H1 (cell line): ENCODE measurements around the gene KIF1C. TPM values are rescaled to one million over a fixed set of nuclear protein-coding genes. Genes with fewer than 3 reads are reported as not detected.

Experiments used
- BCL11A ChIP-seq, 2 experiments: IDR thresholded peaks; one replicate each; pipeline ENCODE4 v1.6.1; 2011; ENCODE audit warnings: low read depth in 2 of 2, low read length in 2 of 2, mild to moderate bottlenecking in 2 of 2
- CEBPB ChIP-seq: IDR thresholded peaks from 2 replicates; pipeline ENCODE4 v1.6.1; 2012; ENCODE audit warnings: low read depth, low read length
- CREB1 ChIP-seq: IDR thresholded peaks from 2 replicates; pipeline ENCODE4 v1.6.1; 2012; ENCODE audit warnings: inconsistent platforms
- CTBP2 ChIP-seq: IDR thresholded peaks from 2 replicates; pipeline ENCODE4 v1.7.0; 2011; ENCODE audit warnings: borderline replicate concordance, mild to moderate bottlenecking, moderate library complexity, mixed read lengths, low read length; ENCODE audit not compliant: insufficient read depth, insufficient read length
- EZH2 ChIP-seq: fragments of 200-600 bp; sonication (generic); IDR thresholded peaks from 2 replicates; pipeline ENCODE4 v1.7.1; 2012; ENCODE audit warnings: low read depth, mild to moderate bottlenecking, moderate library complexity, low read length, inconsistent platforms; ENCODE audit not compliant: severe bottlenecking
- HDAC2 ChIP-seq, 2 experiments: fragments of 300-600 bp in 1 of 2; sonication (generic) in 1 of 2; IDR thresholded peaks; 2 replicates each; pipeline ENCODE4 v1.6.1; 2011 to 2012; ENCODE audit warnings: low read depth in 2 of 2, low read length in 2 of 2, mild to moderate bottlenecking in 2 of 2, moderate library complexity in 2 of 2, borderline replicate concordance in 1 of 2, inconsistent platforms in 1 of 2
- KDM1A ChIP-seq: fragments of 200-600, 300-600 bp; sonication (generic); IDR thresholded peaks from 2 replicates; pipeline ENCODE4 v1.7.1; 2016; ENCODE audit warnings: mild to moderate bottlenecking, low read length, borderline replicate concordance
- MAX ChIP-seq: IDR thresholded peaks from 2 replicates; pipeline ENCODE4 v1.6.1; 2012; ENCODE audit warnings: inconsistent platforms
- NANOG ChIP-seq: IDR thresholded peaks from 2 replicates; pipeline ENCODE4 v1.6.1; 2011; ENCODE audit warnings: low read length, low read depth, mild to moderate bottlenecking, inconsistent platforms; ENCODE audit not compliant: insufficient read depth, poor library complexity, severe bottlenecking
- POLR2A ChIP-seq, 2 experiments: IDR thresholded peaks; 1 replicate in 1 of 2; 2 replicates in 1 of 2; pipeline ENCODE4 v1.6.1; 2011; ENCODE audit warnings: low read depth in 2 of 2, low read length in 2 of 2, mild to moderate bottlenecking in 2 of 2; ENCODE audit errors: control extremely low read depth in 1 of 2
- RAD21 ChIP-seq, 2 experiments: IDR thresholded peaks in 1 of 2; conservative IDR thresholded peaks in 1 of 2; 2 replicates each; pipeline ENCODE4 v1.6.1; 2011; ENCODE audit warnings: low read depth in 2 of 2, low read length in 2 of 2, improper control_type of control experiment in 1 of 2, inconsistent platforms in 1 of 2, mild to moderate bottlenecking in 1 of 2, moderate library complexity in 1 of 2
- TAF1 ChIP-seq: IDR thresholded peaks from 2 replicates; pipeline ENCODE4 v1.6.1; 2011; ENCODE audit warnings: mild to moderate bottlenecking, low read depth, low read length
- polyA plus RNA-seq, 7 experiments: library from polyadenylated mRNA; depleted of rRNA in 3 of 7; stranded (reverse) in 5 of 7; unstranded in 2 of 7; fragments of >200 nt in 5 of 7; fragments of 200-250 nt in 2 of 7; gene quantifications; 1 replicate in 5 of 7; 2 replicates in 1 of 7; 4 replicates in 1 of 7; pipeline versions ENCODE4 v1.2.1 to v1.2.3, GENCODE V29; 2011 to 2013; ENCODE audit warnings: missing spikeins in 2 of 7, mixed read lengths in 2 of 7
- total RNA-seq: library from RNA; stranded (reverse); fragmentation: NEBNext Ultra II Directional; extraction: Animal tissue kit (Norgen Biotek cat#: 25700); gene quantifications from 2 replicates; pipeline ENCODE4 v1.2.1, GENCODE V29; 2021

KIF1C gene
- total and polyA plus RNA-seq, 2 of the 8 experiments (the other 6 are each of a cell fraction or from before 2014, with no cell fraction given) = 14.3 to 114 TPM

GRCh38 chr17:4968486-4969046, 29.2 kb upstream of the KIF1C start (continued):
- TF ChIP-seq NANOG (no peak), TAF1 (no peak), KDM1A (no peak), CTBP2 (no peak), EZH2 (no peak), CEBPB (no peak), BCL11A (IDR thresholded peaks at IDR 0.05; ENCODE audit: low read depth in 2 of 2, low read length in 2 of 2) (no peak), POLR2A (IDR thresholded peaks at IDR 0.05; ENCODE audit: control extremely low read depth in 1 of 2, low read depth in 2 of 2, low read length in 2 of 2) (peak; percentile 28 to 39; a peak in 2 of 3 replicates), RAD21 (IDR thresholded peaks at IDR 0.05 in 1 of 2, conservative IDR thresholded peaks at IDR 0.05 in 1 of 2; ENCODE audit: low read depth in 2 of 2, low read length in 2 of 2) (0 out of 4 replicates have a peak, but pooled peaks of 1 of the 2 experiments have one; percentile 2), CREB1 (no peak), MAX (peak; percentile 45), HDAC2 (IDR thresholded peaks at IDR 0.05; ENCODE audit: borderline replicate concordance in 1 of 2, low read depth in 2 of 2, low read length in 2 of 2) (no peak)
